HG02885 (cell line): ENCODE results near the gene ROPN1.

Experiments
- ATAC-seq: cut with Tn5 transposase; IDR thresholded peaks from one replicate; pipeline ENCODE4 v1.9.1; 2021; ENCODE audit warnings: mild to moderate bottlenecking; ENCODE audit not compliant: unreplicated experiment, poor library complexity

ROPN1 gene

DNA sequence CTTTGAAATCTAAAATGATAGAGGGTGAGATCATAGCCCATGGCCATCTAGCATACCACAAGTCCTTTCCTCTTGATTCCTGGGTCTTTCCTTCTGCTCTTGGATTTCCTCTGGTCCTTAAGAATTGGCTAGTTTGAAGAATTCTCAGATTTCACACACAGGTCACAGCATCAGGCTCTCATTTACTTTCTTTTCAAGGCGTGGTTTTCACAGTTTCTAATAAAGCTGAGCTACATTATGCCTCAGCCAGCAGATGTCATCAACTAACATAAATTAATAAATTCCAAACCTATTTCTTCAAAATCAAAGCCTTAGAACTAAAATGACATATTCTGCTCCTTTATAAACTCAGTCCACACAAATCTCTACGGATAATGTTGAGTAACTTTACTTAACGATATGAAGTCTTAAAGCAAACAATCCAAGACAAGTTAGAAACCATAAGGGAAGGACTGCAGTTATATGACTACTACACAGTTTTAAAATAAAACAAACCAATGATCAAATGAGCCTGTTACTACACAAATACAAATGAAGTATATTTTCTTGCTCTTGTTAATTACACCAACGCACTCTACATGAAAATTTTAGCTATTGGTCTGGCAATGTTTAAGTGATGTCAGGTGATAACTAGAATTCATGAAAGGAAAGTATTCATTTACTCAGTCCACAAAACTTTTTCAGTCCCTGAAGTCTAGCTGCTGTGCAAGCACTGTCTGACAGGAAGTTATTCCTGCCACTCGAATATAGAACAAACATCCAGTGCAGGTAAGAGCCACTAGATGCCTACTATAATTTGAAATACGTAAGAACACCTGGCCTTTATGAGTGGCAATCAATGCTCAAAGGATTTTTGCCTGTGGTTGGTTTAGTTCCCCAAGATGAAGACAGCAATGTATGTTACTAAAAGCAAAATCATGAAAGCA lies 40.1 kb downstream of the ROPN1 start:
- no peak for ATAC-seq

GRCh38 chr3:123949641-123950040 lies 42.3 kb downstream of the ROPN1 start:
- no peak for ATAC-seq

DNA sequence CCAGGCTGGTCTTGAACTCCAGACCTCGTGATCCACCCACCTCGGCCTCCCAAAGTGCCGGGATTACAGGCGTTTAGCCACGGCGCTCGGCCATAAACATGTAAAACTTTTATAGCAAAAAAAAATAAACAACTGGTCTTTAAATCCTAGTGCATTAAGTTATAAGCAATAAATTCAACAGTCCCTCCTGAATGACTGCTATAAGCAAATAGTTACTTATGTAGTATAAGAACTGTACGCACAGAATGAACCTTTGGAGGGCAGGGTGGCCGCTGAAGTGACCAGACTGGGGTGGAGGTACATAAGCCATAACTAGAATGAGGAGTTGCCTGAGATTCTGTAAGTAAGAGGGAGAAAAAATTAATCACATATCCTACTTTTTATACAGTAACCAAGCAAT lies 43.5 kb downstream of the ROPN1 start:
- no peak for ATAC-seq

DNA sequence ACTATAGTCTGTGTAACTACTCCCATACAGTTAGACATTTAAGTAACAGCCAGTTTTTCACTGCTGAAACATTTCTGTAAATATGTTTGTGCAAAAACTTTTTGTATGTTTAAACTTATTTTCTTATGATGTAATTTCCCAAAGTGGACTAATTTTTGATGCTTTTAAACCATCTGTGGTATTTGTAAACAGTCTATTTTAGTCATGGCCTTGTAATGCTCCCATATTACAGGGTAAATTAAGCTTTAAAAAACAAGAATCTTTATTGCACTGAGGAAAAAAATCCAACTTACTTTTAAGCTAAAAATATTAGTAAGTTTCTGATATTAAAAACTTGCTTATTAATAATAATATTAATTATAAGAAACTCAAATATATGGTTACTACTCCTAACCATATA lies 44.4 kb downstream of the ROPN1 start:
- ATAC-seq = no peak

DNA sequence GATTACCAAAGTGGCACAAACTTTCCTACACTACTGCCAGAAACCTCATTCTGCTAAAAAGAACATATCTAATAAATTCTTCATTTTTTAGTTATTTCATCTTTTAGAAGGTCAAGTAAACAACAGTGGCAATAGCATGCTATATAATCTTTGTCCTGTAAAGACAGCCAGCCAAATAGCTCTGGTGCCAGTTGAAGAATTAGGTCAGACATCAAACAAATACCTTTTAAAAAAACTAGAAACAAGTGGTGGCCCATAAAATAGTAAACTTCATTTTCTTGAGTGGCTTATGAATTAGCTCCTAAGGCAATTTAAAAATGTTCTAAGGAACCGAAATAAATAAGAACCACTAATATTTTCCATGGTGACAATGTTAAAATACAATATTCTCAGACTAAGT lies 50.4 kb downstream of the ROPN1 start:
- ATAC-seq = no peak

GRCh38 chr3:123941121-123941520 lies 50.8 kb downstream of the ROPN1 start:
- ATAC-seq = no peak

DNA sequence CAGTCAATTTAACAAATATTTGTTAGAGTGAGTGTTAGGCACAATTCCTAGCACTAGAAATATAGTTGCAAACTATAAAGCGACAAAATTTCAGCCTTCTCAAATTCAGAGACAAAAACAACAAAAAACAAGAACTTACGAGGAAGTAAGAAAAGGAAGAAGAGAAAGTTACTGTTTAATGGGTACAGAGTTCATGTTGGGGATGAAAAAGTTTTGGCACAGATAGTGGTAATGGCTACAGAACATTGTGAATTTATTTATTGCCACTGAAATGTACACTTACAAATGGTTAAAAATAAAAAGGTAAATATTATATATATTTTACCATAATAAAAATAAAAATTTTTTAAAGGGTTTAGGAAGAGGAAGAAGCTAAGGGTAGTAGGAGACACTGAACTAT lies 52.2 kb downstream of the ROPN1 start:
- ATAC-seq = no peak

DNA sequence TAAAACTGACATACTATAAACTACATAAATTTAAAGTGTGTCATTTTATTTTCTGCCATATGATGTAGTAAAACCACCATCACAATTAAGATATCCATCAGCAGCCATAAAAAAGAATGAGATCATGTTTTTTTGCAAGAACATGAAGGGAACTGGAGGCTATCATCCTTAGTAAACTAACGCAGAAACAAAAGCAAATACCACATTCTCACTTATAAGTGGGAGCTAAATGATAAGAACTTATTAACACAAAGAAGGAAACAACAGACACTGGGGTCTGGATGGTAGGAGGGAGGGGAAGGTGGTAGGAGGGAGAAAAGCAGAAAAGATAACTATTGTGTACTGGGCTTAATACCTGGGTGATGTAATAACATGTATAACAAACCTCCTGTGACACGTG lies 55.5 kb downstream of the ROPN1 start:
- ATAC-seq = no peak

DNA sequence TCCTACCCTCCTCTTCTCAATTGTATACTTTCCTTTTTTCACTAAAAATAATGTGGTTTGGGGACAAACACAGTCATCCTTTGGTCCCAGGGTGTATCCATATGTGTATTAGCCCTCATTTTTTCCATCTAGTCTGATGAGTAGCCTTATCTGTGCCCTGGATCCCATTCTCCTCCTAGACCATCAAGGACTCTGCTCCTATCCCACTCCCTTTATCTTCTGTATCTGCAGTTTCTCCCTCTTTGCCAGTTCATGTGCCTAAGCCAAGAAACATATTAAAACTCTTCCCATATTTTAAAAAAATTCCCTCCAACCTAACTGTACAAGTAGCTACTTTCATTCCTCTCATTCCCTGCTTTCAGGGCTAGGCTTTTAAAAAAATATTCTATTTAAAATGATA lies 56.1 kb downstream of the ROPN1 start:
- no peak for ATAC-seq

DNA sequence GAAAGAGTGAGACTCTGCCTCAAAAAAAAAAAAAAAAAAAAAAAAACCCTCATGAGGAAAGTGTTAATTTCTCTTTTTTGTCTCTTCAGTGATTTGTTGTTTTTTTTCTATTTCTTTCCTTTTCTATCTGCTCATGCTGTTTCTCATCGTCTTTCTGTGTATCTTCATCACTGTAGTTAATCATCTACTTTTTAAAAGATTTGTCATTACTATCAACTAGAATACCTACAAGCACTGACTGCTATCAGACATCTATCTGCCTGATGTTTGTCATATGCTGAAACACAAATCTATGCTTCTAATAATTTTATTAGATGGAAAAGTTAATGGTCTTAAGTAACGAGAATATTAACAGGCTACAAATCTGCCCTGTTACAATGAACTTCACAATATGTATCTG lies 57.7 kb downstream of the ROPN1 start:
- ATAC-seq = no peak

DNA sequence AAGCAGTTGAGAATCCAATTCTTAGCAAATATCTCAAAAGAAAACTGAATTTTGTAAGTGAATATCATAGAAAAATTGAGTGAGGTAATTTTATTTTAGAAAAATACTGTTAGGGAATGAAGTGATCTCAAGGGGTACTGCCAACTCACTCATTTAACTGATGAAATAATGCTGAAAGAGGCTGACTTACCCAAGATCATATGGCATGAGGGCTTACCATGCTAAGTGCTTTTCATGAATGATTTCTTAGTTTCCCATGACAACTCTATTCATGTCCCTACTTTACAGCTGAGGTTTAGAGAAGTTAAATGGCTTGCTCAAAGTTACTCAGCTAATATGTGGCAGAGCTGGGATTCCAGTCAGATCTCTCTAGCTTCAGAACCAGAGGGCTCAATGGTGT lies 61.5 kb downstream of the ROPN1 start:
- ATAC-seq = no peak

GRCh38 chr3:123929325-123929724 lies 62.6 kb downstream of the ROPN1 start:
- no peak for ATAC-seq

GRCh38 chr3:123926396-123926795 lies 65.5 kb downstream of the ROPN1 start:
- ATAC-seq = no peak

DNA sequence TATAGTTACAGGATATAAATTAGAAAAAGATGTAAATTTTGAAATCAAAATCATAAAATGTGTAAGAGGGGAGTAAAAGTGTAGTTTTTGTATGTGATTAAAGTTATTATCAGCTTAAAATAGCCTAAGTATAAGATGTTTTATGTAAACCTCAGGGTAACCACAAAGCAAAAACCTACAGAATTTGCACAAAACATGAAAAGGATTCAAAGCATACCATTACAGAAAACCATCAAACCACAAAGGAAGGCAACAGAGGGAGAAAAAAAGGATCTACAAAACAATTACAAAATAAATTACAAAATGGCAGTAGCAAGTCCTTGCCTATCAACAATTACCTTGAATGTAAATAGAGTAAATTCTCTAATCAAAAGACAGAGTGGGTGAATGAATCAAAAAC lies 71.1 kb downstream of the ROPN1 start:
- no peak for ATAC-seq

DNA sequence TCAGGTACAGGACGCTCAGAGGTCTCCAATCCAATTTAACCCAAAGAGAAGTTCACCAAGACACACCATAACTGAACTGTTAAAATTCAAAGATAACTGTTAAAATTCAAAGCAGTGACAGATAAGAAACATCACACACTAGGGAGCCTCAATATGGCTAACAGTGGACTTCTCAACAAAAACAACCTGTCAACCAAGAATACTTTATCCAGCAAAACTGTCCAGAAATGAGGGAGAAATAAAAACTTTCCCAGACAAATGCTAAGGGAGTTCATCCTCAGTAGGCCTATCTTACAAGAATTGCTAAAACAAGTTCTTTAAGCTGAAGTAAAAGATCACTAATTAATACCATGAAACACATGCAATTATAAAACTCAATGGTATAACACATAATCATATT lies 71.5 kb downstream of the ROPN1 start:
- ATAC-seq = no peak

DNA sequence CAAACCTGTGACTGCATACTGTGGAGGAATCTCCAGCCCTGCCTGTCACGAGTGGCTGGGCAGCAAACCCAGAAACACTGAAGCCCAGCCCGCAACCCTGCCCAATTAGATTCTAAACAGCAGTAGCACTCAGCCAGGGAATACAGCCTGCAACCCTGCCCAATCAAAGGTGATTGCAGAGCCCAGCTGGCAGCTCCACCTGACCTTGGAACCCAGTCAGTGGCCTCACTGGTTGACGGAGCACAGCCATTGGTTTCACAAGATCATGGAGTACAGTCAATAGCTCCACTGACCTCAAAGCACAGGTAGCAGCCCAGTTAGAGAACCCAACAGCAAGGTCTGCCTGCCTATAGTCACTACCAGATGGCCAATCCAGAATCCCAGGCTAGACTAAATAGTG lies 72.6 kb downstream of the ROPN1 start:
- ATAC-seq = no peak
